Colonic mucosa (tissue), 4 donors: Measurements from ENCODE around the gene S1PR3. TPM values are rescaled to one million over a fixed set of nuclear protein-coding genes. Genes with fewer than 3 reads are reported as not detected.
A peak's percentile ranks its signal among the peaks of the same experiment; 100 is the strongest.

Experiments used
- DNase-seq: peaks from one replicate; pipeline ENCODE4 v3.0.0-alpha.2; 2020
- H3K27ac ChIP-seq: fragments of 200-600 bp; one replicate; pipeline ENCODE4 v1.8.0; 2021
- H3K27me3 ChIP-seq: fragments of 200-600 bp; one replicate; pipeline ENCODE4 v1.8.0; 2021
- H3K36me3 ChIP-seq: fragments of 200-600 bp; one replicate; pipeline ENCODE4 v1.8.0; 2021
- H3K4me1 ChIP-seq: fragments of 200-600 bp; one replicate; pipeline ENCODE4 v1.8.0; 2021; ENCODE audit warnings: mild to moderate bottlenecking
- H3K4me3 ChIP-seq: fragments of 200-600 bp; one replicate; pipeline ENCODE4 v1.8.0; 2021
- H3K9ac ChIP-seq, 2 donors: one replicate each; pipeline ENCODE4 v1.7.0; 2013; ENCODE audit warnings: control low read depth in 2 of 2, low read depth in 2 of 2, low read length in 2 of 2
- H3K9me3 ChIP-seq: fragments of 200-600 bp; one replicate; pipeline ENCODE4 v1.8.0; 2021
- intact Hi-C: fragments of 100-400 bp; cut with DNase I; formaldehyde crosslinking; loops from one replicate; pipeline ENCODE4 v1.14.1; 2022
- total RNA-seq, 2 donors: library from RNA; stranded (reverse); fragmentation: NEBNext Ultra II Directional in 1 of 2; extraction: Animal tissue kit (Norgen Biotek cat#: 25700) in 1 of 2; gene quantifications; one replicate each; pipeline ENCODE4 v1.2.1, GENCODE V29; 2021
- TF ChIP-seq, protein P1 (sequence below): fragments of 200-600 bp; IDR thresholded peaks from one replicate; pipeline ENCODE4 v1.8.0; 2022; ENCODE audit warnings: antibody characterized with exemption, mild to moderate bottlenecking
- donor health status: healthy.
- donor health status: DM: no; HTN: no; CAD: no.
- donor health status: DM: no; HTN: no; CAD: no.

Gene S1PR3
- total RNA-seq, 2 donors from 2014 or later = 0.67 to 3.2 TPM

GRCh38 chr9:89022001-89022759 lies 30.9 kb downstream of the S1PR3 start:
- intact Hi-C loops = no loop called here
- DNase-seq = no peak

GRCh38 chr9:89022902-89023301 lies 31.6 kb downstream of the S1PR3 start:
- no peaks in the 10 kb centered on the region for H3K4me1 ChIP-seq
- intact Hi-C loops = no loop called here
- H3K9ac ChIP-seq = no peak overlapping the region
- H3K9me3 ChIP-seq = no peaks in the 10 kb centered on the region
- H3K4me3 ChIP-seq = no peak overlapping the region
- DNase-seq = no peak
- no peaks in the 10 kb centered on the region for H3K27me3 ChIP-seq
- no peak overlapping the region for H3K27ac ChIP-seq
- TF ChIP-seq, protein P1, sequence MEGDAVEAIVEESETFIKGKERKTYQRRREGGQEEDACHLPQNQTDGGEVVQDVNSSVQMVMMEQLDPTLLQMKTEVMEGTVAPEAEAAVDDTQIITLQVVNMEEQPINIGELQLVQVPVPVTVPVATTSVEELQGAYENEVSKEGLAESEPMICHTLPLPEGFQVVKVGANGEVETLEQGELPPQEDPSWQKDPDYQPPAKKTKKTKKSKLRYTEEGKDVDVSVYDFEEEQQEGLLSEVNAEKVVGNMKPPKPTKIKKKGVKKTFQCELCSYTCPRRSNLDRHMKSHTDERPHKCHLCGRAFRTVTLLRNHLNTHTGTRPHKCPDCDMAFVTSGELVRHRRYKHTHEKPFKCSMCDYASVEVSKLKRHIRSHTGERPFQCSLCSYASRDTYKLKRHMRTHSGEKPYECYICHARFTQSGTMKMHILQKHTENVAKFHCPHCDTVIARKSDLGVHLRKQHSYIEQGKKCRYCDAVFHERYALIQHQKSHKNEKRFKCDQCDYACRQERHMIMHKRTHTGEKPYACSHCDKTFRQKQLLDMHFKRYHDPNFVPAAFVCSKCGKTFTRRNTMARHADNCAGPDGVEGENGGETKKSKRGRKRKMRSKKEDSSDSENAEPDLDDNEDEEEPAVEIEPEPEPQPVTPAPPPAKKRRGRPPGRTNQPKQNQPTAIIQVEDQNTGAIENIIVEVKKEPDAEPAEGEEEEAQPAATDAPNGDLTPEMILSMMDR = no peak
- H3K36me3 ChIP-seq = no peaks in the 10 kb centered on the region

More at GRCh38 chr9:89022001-89022759, 30.9 kb downstream of the S1PR3 start:
- no peak overlapping the region for H3K4me3 ChIP-seq
- H3K36me3 ChIP-seq = no peaks in the 10 kb centered on the region
- H3K9me3 ChIP-seq = no peaks in the 10 kb centered on the region
- no peaks in the 10 kb centered on the region for H3K27me3 ChIP-seq
- TF ChIP-seq, protein P1 = no peak
- no peak overlapping the region for H3K9ac ChIP-seq
- H3K27ac ChIP-seq = peak overlapping the region; percentile 24
- H3K4me1 ChIP-seq = no peaks in the 10 kb centered on the region

DNA sequence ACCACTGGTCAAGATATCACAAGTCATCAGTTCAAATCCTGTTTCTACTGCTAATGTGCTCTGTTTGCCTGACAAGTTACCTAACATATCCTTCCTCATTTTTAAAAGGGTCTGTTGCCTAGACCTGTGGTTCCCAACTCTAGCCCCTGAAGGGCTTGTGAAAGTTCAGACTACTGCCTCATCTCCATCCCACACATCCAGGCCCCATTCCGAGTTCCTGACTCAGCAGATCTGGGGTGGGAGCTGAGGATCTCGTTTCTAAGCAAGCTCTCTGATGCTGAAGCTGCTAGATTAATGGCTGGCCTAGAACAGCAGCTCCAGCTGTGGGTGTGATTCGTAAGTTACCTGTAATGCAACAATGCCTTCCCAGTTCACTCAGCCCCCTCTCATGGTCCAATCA lies 32.5 kb downstream of the S1PR3 start:
- no peak overlapping the region for H3K4me3 ChIP-seq
- no peak overlapping the region for H3K9ac ChIP-seq
- no peaks in the 10 kb centered on the region for H3K36me3 ChIP-seq
- intact Hi-C loops = no loop called here
- TF ChIP-seq, protein P1 = no peak
- H3K27ac ChIP-seq = no peak overlapping the region
- H3K27me3 ChIP-seq = no peaks in the 10 kb centered on the region
- H3K9me3 ChIP-seq = no peaks in the 10 kb centered on the region
- no peak for DNase-seq
- H3K4me1 ChIP-seq = no peaks in the 10 kb centered on the region

DNA sequence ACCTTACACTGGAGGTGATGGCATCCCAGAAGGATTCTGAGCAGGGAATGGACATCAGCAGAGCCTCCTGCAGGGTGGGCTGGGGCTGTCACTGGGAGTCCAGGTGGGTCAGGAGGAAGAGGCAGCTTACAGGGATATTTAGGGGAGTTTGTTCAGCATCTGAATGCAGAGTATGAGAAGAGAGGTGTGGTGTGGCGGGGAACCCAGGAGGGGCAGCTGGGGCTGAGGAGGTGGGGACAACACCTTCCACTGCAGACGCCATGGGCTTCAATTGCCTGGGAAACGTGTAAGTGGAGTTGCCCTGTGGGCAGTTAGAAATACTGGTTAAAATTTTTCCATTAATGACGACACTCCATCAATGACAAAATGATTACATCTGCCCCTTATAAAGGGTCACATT lies 33.5 kb downstream of the S1PR3 start:
- Histone ChIP-seq H3K4me1 (no peaks in the 10 kb centered on the region), H3K4me3 (no peak overlapping the region), H3K9ac (no peak overlapping the region), H3K27me3 (no peaks in the 10 kb centered on the region), H3K36me3 (no peaks in the 10 kb centered on the region), H3K27ac (no peak overlapping the region), H3K9me3 (no peaks in the 10 kb centered on the region)
- no peak for DNase-seq
- intact Hi-C loops = no loop called here
- TF ChIP-seq, protein P1 = no peak

DNA sequence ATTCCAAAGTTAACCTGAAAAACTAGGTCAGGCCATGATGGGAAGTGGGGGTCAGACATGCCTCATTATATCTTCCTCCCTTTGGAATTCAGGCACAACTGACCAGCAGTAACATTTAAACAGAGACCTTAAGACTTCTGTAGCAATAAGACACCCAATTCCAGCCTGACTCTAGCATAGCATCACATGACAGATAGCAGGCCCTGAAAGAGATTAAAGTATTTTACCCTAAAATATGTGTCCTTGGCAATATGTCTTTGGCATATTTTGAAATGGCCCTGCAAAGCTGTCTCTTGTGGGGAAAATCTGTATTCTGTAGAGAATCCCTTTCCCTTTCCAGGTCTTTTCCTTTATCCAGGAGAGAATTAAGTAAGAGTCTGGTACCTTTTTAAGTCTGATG lies 34.3 kb downstream of the S1PR3 start:
- Histone ChIP-seq H3K4me1 (no peaks in the 10 kb centered on the region), H3K27me3 (no peaks in the 10 kb centered on the region), H3K4me3 (no peak overlapping the region), H3K27ac (no peak overlapping the region), H3K9ac (no peak overlapping the region), H3K36me3 (no peaks in the 10 kb centered on the region), H3K9me3 (no peaks in the 10 kb centered on the region)
- intact Hi-C loops = no loop called here
- no peak for DNase-seq
- TF ChIP-seq, protein P1 = no peak
